HL-60 (cell line): ENCODE results near the gene FSD1L.
A peak's percentile ranks its signal among the peaks of the same experiment; 100 is the strongest.

ENCODE experiments used
- GABPA ChIP-seq: IDR thresholded peaks from 2 replicates; pipeline ENCODE4 v1.6.1; 2012; ENCODE audit warnings: low read depth
- POLR2AphosphoS5 ChIP-seq: IDR thresholded peaks from 2 replicates; pipeline ENCODE4 v1.6.1; 2012; ENCODE audit warnings: low read depth
- SPI1 ChIP-seq: IDR thresholded peaks from 2 replicates; pipeline ENCODE4 v1.6.1; 2012; ENCODE audit warnings: low read depth, mild to moderate bottlenecking, borderline replicate concordance
- TF ChIP-seq, protein P1 (sequence below): IDR thresholded peaks from one replicate; pipeline ENCODE4 v1.5.1; 2011; ENCODE audit warnings: low read length, control low read depth, inconsistent platforms; ENCODE audit not compliant: insufficient read depth
- TF ChIP-seq, protein P2 (sequence below): IDR thresholded peaks from 2 replicates; pipeline ENCODE4 v1.6.1; 2012; ENCODE audit warnings: low read depth; ENCODE audit not compliant: insufficient replicate concordance

DNA sequence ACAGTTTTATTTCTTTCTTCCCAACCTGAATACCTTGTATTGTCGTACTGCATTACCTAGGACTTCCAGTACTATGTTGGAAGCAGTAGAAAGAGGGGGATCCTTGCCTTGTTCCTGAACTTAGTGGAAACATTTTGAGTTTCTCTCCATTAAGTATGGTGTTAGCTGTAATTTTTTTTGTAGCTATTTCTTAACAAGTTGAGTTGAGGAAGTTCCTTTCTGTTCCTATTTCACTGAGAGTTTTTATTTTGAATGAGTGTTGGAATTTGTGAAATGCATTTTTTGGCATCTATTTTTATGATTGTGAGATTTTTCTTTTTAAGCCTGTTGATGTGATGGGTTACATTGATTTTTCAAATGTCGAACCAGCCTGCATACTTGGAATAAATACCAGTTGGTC is 49.0 kb downstream of the FSD1L start:
- TF ChIP-seq, protein P1, sequence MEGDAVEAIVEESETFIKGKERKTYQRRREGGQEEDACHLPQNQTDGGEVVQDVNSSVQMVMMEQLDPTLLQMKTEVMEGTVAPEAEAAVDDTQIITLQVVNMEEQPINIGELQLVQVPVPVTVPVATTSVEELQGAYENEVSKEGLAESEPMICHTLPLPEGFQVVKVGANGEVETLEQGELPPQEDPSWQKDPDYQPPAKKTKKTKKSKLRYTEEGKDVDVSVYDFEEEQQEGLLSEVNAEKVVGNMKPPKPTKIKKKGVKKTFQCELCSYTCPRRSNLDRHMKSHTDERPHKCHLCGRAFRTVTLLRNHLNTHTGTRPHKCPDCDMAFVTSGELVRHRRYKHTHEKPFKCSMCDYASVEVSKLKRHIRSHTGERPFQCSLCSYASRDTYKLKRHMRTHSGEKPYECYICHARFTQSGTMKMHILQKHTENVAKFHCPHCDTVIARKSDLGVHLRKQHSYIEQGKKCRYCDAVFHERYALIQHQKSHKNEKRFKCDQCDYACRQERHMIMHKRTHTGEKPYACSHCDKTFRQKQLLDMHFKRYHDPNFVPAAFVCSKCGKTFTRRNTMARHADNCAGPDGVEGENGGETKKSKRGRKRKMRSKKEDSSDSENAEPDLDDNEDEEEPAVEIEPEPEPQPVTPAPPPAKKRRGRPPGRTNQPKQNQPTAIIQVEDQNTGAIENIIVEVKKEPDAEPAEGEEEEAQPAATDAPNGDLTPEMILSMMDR = no peak
- TF ChIP-seq POLR2AphosphoS5 (no peak), GABPA (no peak), SPI1 (peak; percentile 4; the same call in 1 of the 2 replicates)
- TF ChIP-seq, protein P2, sequence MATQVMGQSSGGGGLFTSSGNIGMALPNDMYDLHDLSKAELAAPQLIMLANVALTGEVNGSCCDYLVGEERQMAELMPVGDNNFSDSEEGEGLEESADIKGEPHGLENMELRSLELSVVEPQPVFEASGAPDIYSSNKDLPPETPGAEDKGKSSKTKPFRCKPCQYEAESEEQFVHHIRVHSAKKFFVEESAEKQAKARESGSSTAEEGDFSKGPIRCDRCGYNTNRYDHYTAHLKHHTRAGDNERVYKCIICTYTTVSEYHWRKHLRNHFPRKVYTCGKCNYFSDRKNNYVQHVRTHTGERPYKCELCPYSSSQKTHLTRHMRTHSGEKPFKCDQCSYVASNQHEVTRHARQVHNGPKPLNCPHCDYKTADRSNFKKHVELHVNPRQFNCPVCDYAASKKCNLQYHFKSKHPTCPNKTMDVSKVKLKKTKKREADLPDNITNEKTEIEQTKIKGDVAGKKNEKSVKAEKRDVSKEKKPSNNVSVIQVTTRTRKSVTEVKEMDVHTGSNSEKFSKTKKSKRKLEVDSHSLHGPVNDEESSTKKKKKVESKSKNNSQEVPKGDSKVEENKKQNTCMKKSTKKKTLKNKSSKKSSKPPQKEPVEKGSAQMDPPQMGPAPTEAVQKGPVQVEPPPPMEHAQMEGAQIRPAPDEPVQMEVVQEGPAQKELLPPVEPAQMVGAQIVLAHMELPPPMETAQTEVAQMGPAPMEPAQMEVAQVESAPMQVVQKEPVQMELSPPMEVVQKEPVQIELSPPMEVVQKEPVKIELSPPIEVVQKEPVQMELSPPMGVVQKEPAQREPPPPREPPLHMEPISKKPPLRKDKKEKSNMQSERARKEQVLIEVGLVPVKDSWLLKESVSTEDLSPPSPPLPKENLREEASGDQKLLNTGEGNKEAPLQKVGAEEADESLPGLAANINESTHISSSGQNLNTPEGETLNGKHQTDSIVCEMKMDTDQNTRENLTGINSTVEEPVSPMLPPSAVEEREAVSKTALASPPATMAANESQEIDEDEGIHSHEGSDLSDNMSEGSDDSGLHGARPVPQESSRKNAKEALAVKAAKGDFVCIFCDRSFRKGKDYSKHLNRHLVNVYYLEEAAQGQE = no peak
